GM15510 (cell line): ENCODE results near the gene DDX10.

ENCODE experiments used
- POLR2A ChIP-seq: IDR thresholded peaks from 3 replicates; pipeline ENCODE4 v1.6.1; 2011; ENCODE audit warnings: borderline replicate concordance; ENCODE audit not compliant: insufficient read length; ENCODE audit errors: extremely low read depth

The DDX10 gene

DNA sequence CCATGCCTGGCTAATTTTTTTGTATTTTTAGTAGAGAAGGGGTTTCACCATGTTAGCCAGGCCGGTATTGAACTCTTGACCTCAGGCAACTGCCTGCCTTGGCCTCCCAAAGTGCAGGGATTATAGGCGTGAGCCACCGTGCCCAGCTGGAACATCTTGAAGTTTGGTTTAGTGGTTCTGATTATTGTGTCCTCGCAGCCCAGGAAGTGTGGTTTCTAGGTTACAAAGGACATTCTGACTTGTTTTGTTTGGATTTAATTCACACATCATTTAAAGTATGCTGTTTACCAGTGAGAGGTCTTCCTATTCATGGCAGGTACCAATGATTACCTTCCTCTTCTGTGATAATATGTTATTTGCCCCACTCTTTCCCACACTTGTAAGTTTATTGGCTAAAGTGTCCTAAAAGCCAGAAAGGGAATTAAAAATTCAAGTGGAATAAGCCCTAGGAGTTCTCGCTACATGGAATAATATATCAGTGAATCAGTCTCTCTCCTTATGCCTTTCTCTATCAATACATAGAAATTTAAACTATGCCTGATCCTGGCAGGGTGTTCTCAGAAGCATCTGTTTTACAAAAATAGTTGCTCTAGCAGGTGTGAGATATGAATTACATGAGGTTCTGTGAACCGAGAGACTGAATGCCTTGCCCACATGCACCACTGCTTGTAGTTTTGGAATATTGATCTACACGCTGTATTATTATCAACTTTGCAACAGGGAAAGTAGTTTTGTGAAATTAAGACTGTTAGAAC, 263.1 kb downstream of the DDX10 start:
- TF ChIP-seq POLR2A = no peak

GRCh38 chr11:108929241-108929640, 264.4 kb downstream of the DDX10 start:
- TF ChIP-seq POLR2A = no peak

DNA sequence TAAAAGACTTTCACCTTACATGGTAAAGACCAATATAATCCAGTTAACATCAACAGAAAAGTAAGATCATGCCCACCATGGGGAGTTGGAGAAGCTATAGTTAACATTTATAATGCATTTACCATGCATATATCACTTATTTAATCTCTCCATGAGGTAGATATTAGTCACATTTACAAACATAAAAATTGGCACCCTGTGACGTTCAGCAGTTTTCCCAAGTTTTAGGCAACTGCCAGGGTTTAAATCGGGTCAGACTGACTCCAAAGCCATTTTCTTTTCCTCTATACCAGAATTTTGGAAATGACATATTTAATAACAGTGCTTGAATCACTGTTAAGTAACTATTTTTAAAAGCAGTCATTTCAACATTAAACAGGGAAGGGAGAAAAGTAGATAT, 266.3 kb downstream of the DDX10 start:
- TF ChIP-seq POLR2A = no peak

DNA sequence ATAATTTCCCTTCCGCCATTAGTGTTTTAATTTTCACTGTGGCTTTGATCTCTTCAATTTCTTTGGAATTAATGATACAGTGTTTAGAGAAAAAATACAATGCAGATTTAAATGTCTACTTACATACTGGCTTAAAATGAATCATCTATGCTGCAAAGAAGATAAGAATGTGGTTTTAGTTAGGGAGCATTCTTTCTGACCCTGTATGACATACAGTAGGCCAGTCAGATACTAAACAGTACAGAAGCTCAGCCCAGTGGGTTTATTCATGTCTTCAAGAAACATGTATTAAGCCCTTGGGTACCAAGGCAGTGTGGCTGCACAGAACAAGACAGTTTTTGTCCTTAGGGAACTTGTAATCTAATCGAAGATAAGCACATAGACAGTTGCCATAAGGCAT, 268.8 kb downstream of the DDX10 start:
- no peak for TF ChIP-seq POLR2A

DNA sequence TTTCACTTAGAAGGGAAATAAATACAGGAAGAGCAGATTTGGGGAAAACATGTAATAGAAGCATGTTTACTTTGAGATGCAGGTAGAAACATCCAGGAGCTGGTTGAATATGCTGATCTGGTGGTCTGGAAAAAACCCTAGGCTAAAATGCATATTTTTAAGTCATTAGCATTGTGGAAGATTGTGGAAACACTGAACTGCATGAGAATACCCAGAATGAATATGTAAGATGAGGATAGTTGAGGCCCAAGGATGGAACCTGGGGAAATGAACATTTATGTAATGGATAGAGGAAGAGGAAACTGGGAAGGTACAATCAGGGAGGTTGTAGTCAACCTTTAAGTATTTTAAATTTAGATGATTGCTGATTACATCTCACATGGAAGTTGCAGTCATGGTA, 269.4 kb downstream of the DDX10 start:
- no peak for TF ChIP-seq POLR2A

DNA sequence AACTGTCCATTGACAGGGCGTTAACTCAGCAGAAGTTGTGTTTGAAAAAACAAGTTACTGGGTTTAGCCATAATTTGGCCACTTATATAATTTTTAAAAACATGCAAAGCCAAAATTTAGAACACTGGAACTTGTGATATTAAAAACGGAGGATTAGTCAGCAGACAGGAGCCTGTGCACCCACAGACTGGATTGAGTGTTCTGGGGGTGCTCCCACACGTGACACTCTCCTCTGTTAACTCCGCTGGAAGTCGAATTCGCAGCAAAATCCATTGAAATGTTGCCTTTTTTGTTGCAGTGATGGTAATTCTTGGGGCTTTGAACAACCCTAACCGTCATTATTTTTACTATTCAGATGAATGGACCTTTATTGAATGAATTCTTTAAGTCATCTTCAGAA, 269.8 kb downstream of the DDX10 start:
- TF ChIP-seq POLR2A = no peak

- TF ChIP-seq POLR2A = no peak
Measured at GRCh38 chr11:108937746-108938145, 272.9 kb downstream of the DDX10 start.

- TF ChIP-seq POLR2A = no peak
Measured at GRCh38 chr11:108938604-108939003, 273.7 kb downstream of the DDX10 start.

DNA sequence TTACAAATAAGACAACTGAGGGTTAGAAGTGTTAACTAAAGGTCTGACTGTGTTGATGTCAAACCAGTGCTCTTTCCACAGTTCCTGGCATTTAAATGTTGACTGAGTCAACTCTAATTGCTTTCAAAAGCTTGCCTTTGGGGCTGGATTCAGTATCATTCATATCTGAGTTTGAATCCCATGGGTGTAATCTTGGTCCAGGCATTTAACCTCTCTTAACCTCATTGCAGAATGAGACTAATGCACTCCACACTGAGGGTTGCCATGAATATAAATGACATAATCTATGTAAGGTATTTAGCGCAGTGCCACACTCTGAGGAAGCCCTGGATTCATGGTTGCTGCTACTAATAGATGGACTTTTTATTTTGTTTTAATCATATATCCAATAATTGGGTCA, 274.3 kb downstream of the DDX10 start:
- TF ChIP-seq POLR2A = no peak

DNA sequence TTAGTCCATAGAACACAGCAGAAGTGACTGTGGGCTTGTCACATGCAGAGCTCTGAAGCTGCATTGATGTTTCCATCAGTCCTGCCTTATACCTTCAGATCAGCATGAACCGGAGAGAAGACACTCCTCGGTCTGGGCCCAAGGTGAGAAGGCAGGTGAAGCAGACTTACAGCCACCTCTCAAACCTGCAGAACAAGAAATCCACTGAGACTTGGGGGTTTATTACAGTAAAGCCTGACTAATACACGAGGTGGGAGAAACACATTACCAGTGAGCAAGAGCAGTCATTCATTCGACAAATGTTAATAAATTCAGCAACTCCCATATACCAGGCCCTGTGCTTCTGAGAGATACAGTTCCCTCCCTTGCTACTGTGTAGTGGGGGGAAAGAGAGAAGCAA, 279.0 kb downstream of the DDX10 start:
- no peak for TF ChIP-seq POLR2A

DNA sequence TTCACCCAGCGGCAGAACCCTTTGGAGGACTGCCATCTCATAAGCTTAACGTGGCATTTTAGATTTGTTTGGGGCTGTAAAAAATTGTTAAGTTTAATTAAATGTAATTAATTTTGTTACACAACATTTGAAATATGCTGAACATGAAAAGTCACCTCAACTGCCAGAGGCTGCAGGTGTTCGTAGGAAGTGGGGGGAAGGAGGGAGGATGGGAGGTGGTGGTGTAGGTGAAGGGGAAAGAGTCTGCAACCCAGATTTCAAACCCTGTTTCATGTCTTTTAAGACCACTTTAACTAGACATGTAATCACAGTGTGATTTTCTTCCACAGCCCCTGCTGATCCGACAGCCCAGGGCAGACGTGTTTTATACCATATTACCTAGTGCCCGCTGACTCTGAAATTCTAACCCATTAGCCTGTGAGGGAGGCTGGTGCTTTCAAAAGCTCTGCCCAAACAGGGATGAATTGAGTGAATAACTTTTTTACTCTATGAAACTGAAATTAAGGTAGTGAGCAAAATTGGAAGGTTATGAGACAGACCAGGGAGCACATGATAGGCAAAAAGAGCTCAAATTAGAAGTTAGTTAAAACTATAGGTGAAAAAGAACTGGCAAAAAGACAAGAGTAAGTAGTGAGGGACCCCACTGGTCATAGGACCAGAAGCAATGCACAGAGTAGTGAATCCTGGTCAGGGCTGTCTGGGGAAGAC, 279.8 kb downstream of the DDX10 start:
- no peak for TF ChIP-seq POLR2A

GRCh38 chr11:108945341-108945740, 280.5 kb downstream of the DDX10 start:
- no peak for TF ChIP-seq POLR2A

DNA sequence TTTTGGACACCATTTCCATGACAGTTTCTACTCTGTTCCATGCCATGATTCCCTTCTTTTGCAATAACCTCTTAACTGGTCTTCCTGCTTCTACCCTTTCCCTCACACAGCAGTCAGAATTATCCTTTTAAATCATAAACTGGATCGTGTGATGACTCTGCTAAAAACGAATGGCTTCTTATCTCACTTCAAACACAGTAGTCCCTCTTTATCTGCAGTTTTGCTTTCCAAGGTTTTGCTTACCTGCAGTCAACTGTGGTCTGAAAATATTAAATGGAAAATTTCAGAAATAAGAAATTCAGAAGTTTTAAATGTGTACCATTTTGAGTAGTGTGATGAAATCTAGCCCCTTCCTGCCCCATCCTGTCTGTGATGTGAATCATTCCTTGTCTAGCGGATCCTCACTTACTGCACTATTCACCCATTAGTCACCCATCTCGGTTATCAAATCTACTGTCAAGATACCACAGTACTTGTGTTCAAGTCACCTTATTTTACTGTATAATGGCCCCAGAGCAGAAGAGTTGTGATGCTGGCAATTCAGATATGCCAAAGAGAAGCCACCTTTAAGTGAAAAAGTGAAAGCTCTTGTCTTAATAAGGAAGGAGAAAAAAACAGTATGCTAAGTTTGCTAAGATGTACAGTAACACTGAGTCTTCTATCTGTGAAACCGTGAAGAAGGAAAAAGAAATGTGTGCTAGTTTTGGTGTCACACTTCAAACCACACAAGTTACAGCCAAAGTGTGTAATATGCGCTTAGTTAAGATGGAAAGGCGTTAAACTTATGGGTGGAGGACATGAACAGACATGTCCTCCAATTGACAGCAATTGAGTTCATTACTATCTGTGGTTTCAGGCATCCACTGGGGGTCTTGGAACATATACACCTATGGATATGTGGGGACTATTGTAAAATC, 283.0 kb downstream of the DDX10 start:
- TF ChIP-seq POLR2A = no peak

GRCh38 chr11:108958368-108959104, 293.7 kb downstream of the DDX10 start:
- TF ChIP-seq POLR2A = no peak
